H9 (cell line): Measurements from ENCODE around the gene SOD1. TPM values are rescaled to one million over a fixed set of nuclear protein-coding genes. Genes with fewer than 3 reads are reported as not detected.

Experiments used
- DNase-seq: peaks from one replicate; pipeline ENCODE4 v3.0.0-alpha.2; 2017
- H2AFZ ChIP-seq: one replicate; pipeline ENCODE4 v1.6.1; 2013; ENCODE audit warnings: mild to moderate bottlenecking, low read length, control low read depth, moderate library complexity
- H2AK5ac ChIP-seq: 2 replicates; pipeline ENCODE4 v1.6.1; 2013; ENCODE audit warnings: low read length, control low read depth, mixed read lengths; ENCODE audit not compliant: insufficient read length
- H2BK120ac ChIP-seq: one replicate; pipeline ENCODE4 v1.6.1; 2013; ENCODE audit warnings: low read depth, mild to moderate bottlenecking, low read length, control low read depth, inconsistent platforms; ENCODE audit not compliant: poor library complexity, severe bottlenecking
- H2BK12ac ChIP-seq: 2 replicates; pipeline ENCODE4 v1.6.1; 2013; ENCODE audit warnings: low read length, control low read depth, mixed read lengths, low read depth; ENCODE audit not compliant: insufficient read length
- H2BK15ac ChIP-seq: 2 replicates; pipeline ENCODE4 v1.6.1; 2013; ENCODE audit warnings: low read depth, low read length, control low read depth
- H2BK20ac ChIP-seq: one replicate; pipeline ENCODE4 v1.6.1; 2013; ENCODE audit warnings: low read depth, mild to moderate bottlenecking, low read length, control low read depth, inconsistent platforms; ENCODE audit not compliant: poor library complexity, severe bottlenecking
- H2BK5ac ChIP-seq: 2 replicates; pipeline ENCODE4 v1.6.1; 2013; ENCODE audit warnings: low read length, control low read depth, mixed read lengths; ENCODE audit not compliant: insufficient read length
- H3K14ac ChIP-seq: 2 replicates; pipeline ENCODE4 v1.6.1; 2013; ENCODE audit warnings: low read length, control low read depth; ENCODE audit not compliant: insufficient read depth
- H3K18ac ChIP-seq: 2 replicates; pipeline ENCODE4 v1.6.1; 2013; ENCODE audit warnings: low read depth, mild to moderate bottlenecking, mixed read lengths, low read length, control low read depth; ENCODE audit not compliant: insufficient read length
- H3K23ac ChIP-seq: 2 replicates; pipeline ENCODE4 v1.6.1; 2013; ENCODE audit warnings: low read length, control low read depth, mixed read lengths, low read depth; ENCODE audit not compliant: insufficient read length
- H3K23me2 ChIP-seq: 2 replicates; pipeline ENCODE4 v1.6.1; 2013; ENCODE audit warnings: low read depth, mild to moderate bottlenecking, mixed read lengths, low read length, control low read depth; ENCODE audit not compliant: insufficient read length, poor library complexity, severe bottlenecking
- H3K27ac ChIP-seq: 2 replicates; pipeline ENCODE4 v1.5.1; 2013; ENCODE audit warnings: low read length, control low read depth, mixed read lengths, low read depth; ENCODE audit not compliant: insufficient read length
- H3K27me3 ChIP-seq: 2 replicates; pipeline ENCODE4 v1.6.1; 2013; ENCODE audit warnings: low read length, control low read depth, inconsistent platforms; ENCODE audit not compliant: insufficient read depth
- H3K4ac ChIP-seq: 2 replicates; pipeline ENCODE4 v1.6.1; 2013; ENCODE audit warnings: low read depth, mild to moderate bottlenecking, control low read depth, inconsistent platforms, low read length, moderate library complexity
- H3K4me1 ChIP-seq: 2 replicates; pipeline ENCODE4 v1.6.1; 2013; ENCODE audit warnings: low read length, control low read depth, inconsistent platforms; ENCODE audit not compliant: insufficient read depth
- H3K4me2 ChIP-seq: 2 replicates; pipeline ENCODE4 v1.6.1; 2013; ENCODE audit warnings: low read length, control low read depth, mixed read lengths; ENCODE audit not compliant: insufficient read length, insufficient read depth
- H3K56ac ChIP-seq: 2 replicates; pipeline ENCODE4 v1.6.1; 2013; ENCODE audit warnings: low read depth, mild to moderate bottlenecking, mixed read lengths, low read length, control low read depth; ENCODE audit not compliant: insufficient read length
- H3K79me1 ChIP-seq: 2 replicates; pipeline ENCODE4 v1.6.1; 2013; ENCODE audit warnings: low read depth, mild to moderate bottlenecking, moderate library complexity, low read length, control low read depth, inconsistent platforms; ENCODE audit not compliant: insufficient read depth, poor library complexity, severe bottlenecking
- H3K79me2 ChIP-seq: 2 replicates; pipeline ENCODE4 v1.6.1; 2013; ENCODE audit warnings: low read length, control low read depth, inconsistent platforms; ENCODE audit not compliant: insufficient read depth
- H3K9ac ChIP-seq: 2 replicates; pipeline ENCODE4 v1.6.1; 2013; ENCODE audit warnings: low read length, control low read depth, mixed read lengths; ENCODE audit not compliant: insufficient read length; ENCODE audit errors: extremely low read depth
- H3K9me3 ChIP-seq: one replicate; pipeline ENCODE4 v1.6.1; 2013; ENCODE audit warnings: low read depth, low read length, inconsistent platforms; ENCODE audit not compliant: control insufficient read depth
- H3T11ph ChIP-seq: one replicate; pipeline ENCODE4 v1.6.1; 2013; ENCODE audit warnings: mild to moderate bottlenecking, low read length, control low read depth, inconsistent platforms
- H4K20me1 ChIP-seq: one replicate; pipeline ENCODE4 v1.6.1; 2013; ENCODE audit not compliant: control insufficient read depth, insufficient read length, insufficient read depth
- H4K5ac ChIP-seq: 2 replicates; pipeline ENCODE4 v1.6.1; 2013; ENCODE audit warnings: low read depth, mild to moderate bottlenecking, mixed read lengths, low read length, control low read depth; ENCODE audit not compliant: insufficient read length
- H4K8ac ChIP-seq: replicated peaks from 2 replicates; pipeline ENCODE4 v1.6.1; 2013; ENCODE audit warnings: low read length, control low read depth, mixed read lengths, low read depth; ENCODE audit not compliant: insufficient read length
- H4K91ac ChIP-seq: 2 replicates; pipeline ENCODE4 v1.6.1; 2013; ENCODE audit warnings: low read depth, mild to moderate bottlenecking, moderate library complexity, mixed read lengths, low read length, control low read depth; ENCODE audit not compliant: insufficient read length
- H3K27ac Mint-ChIP-seq, 3 experiments: 2 replicates in 2 of 3; 3 replicates in 1 of 3; pipeline ENCODE4 v1.8.0; 2020 to 2021; ENCODE audit warnings: mixed read lengths in 3 of 3, mild to moderate bottlenecking in 1 of 3, moderate library complexity in 1 of 3
- H3K27me3 Mint-ChIP-seq: 2 replicates; pipeline ENCODE4 v1.8.0; 2021; ENCODE audit warnings: low read depth, mild to moderate bottlenecking, moderate library complexity, mixed read lengths
- H3K36me3 Mint-ChIP-seq, 3 experiments: 2 replicates in 2 of 3; 3 replicates in 1 of 3; pipeline ENCODE4 v1.8.0; 2020 to 2021; ENCODE audit warnings: low read depth in 3 of 3, mixed read lengths in 3 of 3; ENCODE audit not compliant: insufficient read depth in 1 of 3
- H3K4me1 Mint-ChIP-seq, 2 experiments: 2 replicates each; pipeline ENCODE4 v1.8.0; 2020; ENCODE audit warnings: mixed read lengths in 2 of 2
- H3K4me3 Mint-ChIP-seq, 2 experiments: 2 replicates in 1 of 2; 3 replicates in 1 of 2; pipeline ENCODE4 v1.8.0; 2020 to 2021; ENCODE audit warnings: mild to moderate bottlenecking in 2 of 2, mixed read lengths in 2 of 2, moderate library complexity in 1 of 2
- H3K9me3 Mint-ChIP-seq, 2 experiments: 2 replicates in 1 of 2; 3 replicates in 1 of 2; pipeline ENCODE4 v1.8.0; 2020; ENCODE audit warnings: mild to moderate bottlenecking in 2 of 2, mixed read lengths in 2 of 2, moderate library complexity in 1 of 2
- WGBS: extraction: QIAGEN DNeasy Blood & Tissue Kit; methylation state at CpG from one replicate; pipeline ENCODE4 v1.1.7; 2013; ENCODE audit warnings: missing lambda C conversion rate, low lambda C conversion rate, mixed read lengths; ENCODE audit not compliant: insufficient read length; ENCODE audit errors: extremely low coverage; 5-methylcytosine and 5-hydroxymethylcytosine counted together
- total RNA-seq: library from RNA; stranded (reverse); gene quantifications from 2 replicates; pipeline ENCODE4 v1.2.1, GENCODE V29; 2021
- TF ChIP-seq, protein P1 (sequence below): fragments of 200-600 bp; sonication (generic); conservative IDR thresholded peaks from 3 replicates; pipeline ENCODE4 v1.8.0; 2021; ENCODE audit warnings: antibody characterized with exemption, mild to moderate bottlenecking

The SOD1 gene
- total RNA-seq, 1 experiment from 2014 or later: 201 TPM

DNA sequence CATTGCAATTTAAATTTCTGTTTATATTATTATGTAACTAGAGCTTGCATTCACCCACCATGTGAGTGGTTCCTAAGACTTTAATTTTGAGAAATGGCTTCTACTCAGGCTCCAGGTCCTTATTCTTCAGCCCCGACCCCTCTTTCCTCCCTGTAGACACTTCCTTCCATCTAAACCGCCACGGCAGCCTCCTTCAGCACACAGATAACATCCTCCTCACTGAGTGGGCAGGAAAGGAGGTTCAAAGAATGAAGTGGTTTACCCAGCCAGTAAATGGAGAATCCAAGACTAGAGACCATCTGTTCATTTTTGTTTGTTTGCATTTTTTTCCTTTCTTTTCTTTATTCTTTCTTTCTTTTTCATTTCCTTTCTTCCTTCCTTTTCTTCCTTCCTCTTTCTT, 37.1 kb upstream of the SOD1 start:
- WGBS: no CpG with 5 or more reads among the region's 3 CpGs
- Histone ChIP-seq H4K8ac (no peak overlapping the region), H3K56ac (no peak overlapping the region), H2AK5ac (no peak overlapping the region), H4K20me1 (no peaks in the 10 kb centered on the region), H2BK5ac (no peak overlapping the region), H2BK12ac (no peak overlapping the region), H3K4me1 (no peaks in the 10 kb centered on the region), H2AFZ (no peak overlapping the region), H3K4me2 (no peak overlapping the region), H3K18ac (no peak overlapping the region), H3K27me3 (no peaks in the 10 kb centered on the region), H3K27ac (no peak overlapping the region), H3K23me2 (no peaks in the 10 kb centered on the region), H2BK20ac (no peak overlapping the region), H3K4ac (no peak overlapping the region), H3K79me1 (no peaks in the 10 kb centered on the region), H3K23ac (no peak overlapping the region), H2BK120ac (no peak overlapping the region), H2BK15ac (no peak overlapping the region), H3T11ph (no peak overlapping the region), H3K9ac (no peak overlapping the region), H3K9me3 (no peaks in the 10 kb centered on the region), H4K91ac (no peak overlapping the region), H3K79me2 (no peaks in the 10 kb centered on the region), H3K14ac (no peak overlapping the region), H4K5ac (no peak overlapping the region)
- no peak overlapping the region for H3K4me3 Mint-ChIP-seq
- DNase-seq: no peak
- no peak overlapping the region for H3K27ac Mint-ChIP-seq
- H3K36me3 Mint-ChIP-seq: no peaks in the 10 kb centered on the region; a peak in 1 of 7 replicates
- peaks cover 0 to 4% of the 10 kb centered on the region in 2 experiments; a peak in 1 of 5 replicates for H3K9me3 Mint-ChIP-seq
- peaks cover 2 to 6% of the 10 kb centered on the region in 2 experiments; a peak in 3 of 4 replicates for H3K4me1 Mint-ChIP-seq
- H3K27me3 Mint-ChIP-seq: peaks cover 4% of the 10 kb centered on the region; the same call in 1 of the 2 replicates
- TF ChIP-seq, protein P1, sequence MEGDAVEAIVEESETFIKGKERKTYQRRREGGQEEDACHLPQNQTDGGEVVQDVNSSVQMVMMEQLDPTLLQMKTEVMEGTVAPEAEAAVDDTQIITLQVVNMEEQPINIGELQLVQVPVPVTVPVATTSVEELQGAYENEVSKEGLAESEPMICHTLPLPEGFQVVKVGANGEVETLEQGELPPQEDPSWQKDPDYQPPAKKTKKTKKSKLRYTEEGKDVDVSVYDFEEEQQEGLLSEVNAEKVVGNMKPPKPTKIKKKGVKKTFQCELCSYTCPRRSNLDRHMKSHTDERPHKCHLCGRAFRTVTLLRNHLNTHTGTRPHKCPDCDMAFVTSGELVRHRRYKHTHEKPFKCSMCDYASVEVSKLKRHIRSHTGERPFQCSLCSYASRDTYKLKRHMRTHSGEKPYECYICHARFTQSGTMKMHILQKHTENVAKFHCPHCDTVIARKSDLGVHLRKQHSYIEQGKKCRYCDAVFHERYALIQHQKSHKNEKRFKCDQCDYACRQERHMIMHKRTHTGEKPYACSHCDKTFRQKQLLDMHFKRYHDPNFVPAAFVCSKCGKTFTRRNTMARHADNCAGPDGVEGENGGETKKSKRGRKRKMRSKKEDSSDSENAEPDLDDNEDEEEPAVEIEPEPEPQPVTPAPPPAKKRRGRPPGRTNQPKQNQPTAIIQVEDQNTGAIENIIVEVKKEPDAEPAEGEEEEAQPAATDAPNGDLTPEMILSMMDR: no peak
